ENCODE measurements around the gene KYNU.

The KYNU gene

GRCh38 chr2:142973160-142973821 is 95.8 kb downstream of the KYNU start:
- no peak for DNase-seq

- no peak for DNase-seq
These were observed 96.4 kb downstream of the KYNU start for GRCh38 chr2:142973822-142974207.

GRCh38 chr2:142974288-142975024 is 97.0 kb downstream of the KYNU start:
- DNase-seq: no peak

GRCh38 chr2:142975239-142975638 is 97.8 kb downstream of the KYNU start:
- no peak for DNase-seq

GRCh38 chr2:142980246-142981068 is 103.0 kb downstream of the KYNU start:
- no peak for DNase-seq

GRCh38 chr2:142981069-142981378 is 103.6 kb downstream of the KYNU start:
- DNase-seq: no peak

- DNase-seq: no peak
These were observed 104.3 kb downstream of the KYNU start for GRCh38 chr2:142981756-142982155.

- DNase-seq: no peak
These were observed 105.7 kb downstream of the KYNU start for GRCh38 chr2:142983174-142983573.

GRCh38 chr2:142984657-142985056 is 107.2 kb downstream of the KYNU start:
- no peak for DNase-seq

- DNase-seq: no peak
These were observed 109.6 kb downstream of the KYNU start for GRCh38 chr2:142987044-142987443.

- DNase-seq: no peak
These were observed 112.1 kb downstream of the KYNU start for GRCh38 chr2:142989273-142990204.

GRCh38 chr2:142991295-142991694 is 113.8 kb downstream of the KYNU start:
- DNase-seq: no peak

- no peak for DNase-seq
These were observed 115.4 kb downstream of the KYNU start for GRCh38 chr2:142992840-142993239.

- no peak for DNase-seq
These were observed 116.3 kb downstream of the KYNU start for GRCh38 chr2:142993771-142994170.

- no peak for DNase-seq
These were observed 117.2 kb downstream of the KYNU start for GRCh38 chr2:142994665-142995064.

GRCh38 chr2:142997231-142997630 is 119.8 kb downstream of the KYNU start:
- DNase-seq: no peak

GRCh38 chr2:143000599-143000998 is 123.1 kb downstream of the KYNU start:
- DNase-seq: no peak

- DNase-seq: no peak
These were observed 124.0 kb downstream of the KYNU start for GRCh38 chr2:143001501-143001900.

- DNase-seq: no peak
These were observed 138.2 kb downstream of the KYNU start for GRCh38 chr2:143015656-143016055.

GRCh38 chr2:143026411-143027054 is 149.1 kb downstream of the KYNU start:
- no peak for DNase-seq

GRCh38 chr2:143029141-143029540 is 151.7 kb downstream of the KYNU start:
- no peak for DNase-seq

- no peak for DNase-seq
These were observed 152.7 kb downstream of the KYNU start for GRCh38 chr2:143030127-143030526.

Measured in stimulated activated CD4-positive, alpha-beta T cell treated with anti-CD3 and anti-CD28 coated beads, Interleukin-15, amount 100 ng/mL, for 24 hours (primary cell).